HG03039 (cell line): Measurements from ENCODE around the gene POU3F3.

Experiments
- ATAC-seq: cut with Tn5 transposase; IDR thresholded peaks from one replicate; pipeline ENCODE4 v1.9.1; 2021; ENCODE audit warnings: mild to moderate bottlenecking, moderate library complexity; ENCODE audit not compliant: unreplicated experiment

The POU3F3 gene

DNA sequence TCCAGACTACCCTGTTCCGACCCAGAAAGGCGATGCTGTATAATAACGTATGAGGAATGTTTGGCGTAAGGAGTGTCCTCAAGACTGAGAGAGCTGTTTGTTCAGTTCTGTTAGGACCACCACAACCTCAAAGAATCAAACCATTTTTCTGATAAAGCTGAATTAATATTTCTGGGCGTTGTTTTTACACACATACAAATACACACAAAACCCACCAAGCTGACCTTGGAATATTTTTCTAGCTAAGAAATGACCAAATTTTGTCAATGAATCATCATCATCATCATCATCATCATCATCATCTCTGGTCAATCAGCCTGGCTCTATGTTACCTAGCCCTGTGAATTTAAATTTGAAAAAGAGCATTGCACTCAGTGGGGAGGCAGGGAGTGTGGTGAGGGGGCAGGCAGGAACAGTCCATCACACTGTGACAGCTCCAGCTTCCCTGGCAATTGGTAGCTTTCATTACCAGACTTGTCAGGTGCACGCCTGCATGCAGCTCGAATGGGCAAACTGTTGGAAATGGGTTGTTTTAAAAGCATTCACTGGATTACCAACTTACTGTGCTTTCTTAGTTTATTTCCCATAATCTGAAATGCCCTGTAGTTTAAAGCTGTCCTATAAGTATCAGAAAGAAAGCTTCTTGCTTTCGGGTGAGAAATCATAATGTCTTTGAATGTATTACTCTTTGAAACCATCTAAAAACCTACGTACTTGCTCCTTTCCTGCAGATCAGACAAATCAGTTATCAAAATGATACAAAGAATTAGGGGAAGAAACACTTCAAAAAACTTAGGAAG is 6.9 kb upstream of the POU3F3 start:
- ATAC-seq = no peak

DNA sequence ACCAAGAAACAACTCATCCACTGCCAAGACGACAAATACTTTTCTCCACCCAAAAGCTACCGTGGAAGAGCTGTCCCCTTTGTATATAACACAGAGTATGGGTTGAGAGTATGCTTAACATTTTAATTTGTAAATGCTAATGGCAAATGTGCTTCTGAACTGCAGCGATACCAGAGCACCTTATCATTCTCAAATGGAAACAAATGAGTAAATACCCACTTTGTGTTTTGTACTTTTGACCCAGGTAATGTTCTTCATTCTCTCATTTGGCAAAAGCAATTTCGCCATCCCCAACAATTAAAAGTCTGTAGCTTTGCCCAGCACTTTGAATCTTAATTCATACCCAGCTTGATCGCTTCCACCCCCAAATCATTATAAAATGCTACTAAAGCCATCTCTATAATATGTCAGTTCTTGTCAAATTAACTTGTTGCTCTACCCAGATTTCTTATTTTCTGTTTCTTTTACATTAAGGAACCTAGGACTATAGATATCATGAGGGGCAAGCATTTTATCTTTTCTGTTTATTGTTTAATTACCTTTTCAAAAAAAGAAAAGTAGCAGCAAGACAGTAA is 6.2 kb upstream of the POU3F3 start:
- ATAC-seq = no peak

DNA sequence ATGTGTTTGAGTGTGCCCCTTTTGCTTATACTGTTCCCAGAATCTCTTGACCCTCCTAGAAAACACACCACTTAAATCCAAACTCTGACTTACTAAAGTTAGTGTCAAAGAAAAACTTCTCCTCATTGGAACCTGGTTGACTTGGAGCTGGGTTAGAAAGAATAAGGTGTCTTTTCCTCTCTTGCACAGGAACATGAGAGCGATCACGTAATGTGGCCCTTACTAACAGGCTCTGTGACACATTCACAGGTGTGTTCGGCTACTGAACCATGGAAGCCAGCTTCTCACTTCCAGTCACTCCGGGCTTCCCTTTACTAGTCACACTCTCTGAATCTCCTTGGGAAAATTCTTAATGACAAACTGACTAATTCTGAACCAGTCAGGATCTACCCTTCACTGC is 5.4 kb upstream of the POU3F3 start:
- no peak for ATAC-seq

DNA sequence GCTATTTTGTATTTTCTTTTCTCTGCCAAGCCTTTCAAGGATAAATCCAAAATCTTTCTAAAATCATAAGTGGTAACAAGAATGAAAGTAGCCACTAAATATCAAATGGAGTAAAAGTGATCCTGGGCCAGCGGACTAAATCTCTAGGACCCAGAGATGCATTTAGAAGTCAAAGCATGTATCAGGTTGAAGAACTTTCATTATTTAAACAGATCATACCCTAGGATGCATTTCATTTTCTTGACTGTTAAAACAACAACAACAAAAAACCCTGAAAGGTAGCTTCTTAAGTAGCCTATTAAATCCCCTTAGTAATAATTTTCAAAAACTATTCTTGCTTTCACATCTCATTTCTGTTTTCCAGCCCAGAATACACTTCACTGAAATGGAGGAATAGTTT is 4.8 kb upstream of the POU3F3 start:
- no peak for ATAC-seq

DNA sequence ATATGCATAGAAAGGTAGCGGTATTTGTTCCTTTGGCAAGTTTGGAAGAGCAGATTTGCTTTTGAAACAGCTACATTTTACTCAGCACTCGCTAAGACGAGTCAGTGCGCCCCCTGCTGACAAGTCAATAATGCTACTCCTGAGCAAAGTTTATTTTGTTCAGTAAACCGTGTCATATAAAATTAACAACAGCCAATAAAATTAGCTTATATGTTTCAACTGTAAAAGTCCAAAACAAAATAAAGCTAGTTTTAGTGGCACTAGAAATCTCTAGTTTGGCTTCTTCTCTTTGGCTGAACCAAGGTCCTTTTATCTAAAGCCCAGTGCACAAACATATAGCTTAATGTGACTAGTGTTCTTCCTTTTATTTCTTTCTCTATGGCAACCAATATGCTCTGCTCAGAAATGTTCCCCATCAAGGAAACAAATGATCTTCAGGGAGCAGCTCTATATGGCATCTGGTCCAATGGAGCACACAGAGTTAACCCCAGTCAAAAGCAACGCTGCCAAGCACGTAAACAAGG is 4.2 kb upstream of the POU3F3 start:
- ATAC-seq = no peak

DNA sequence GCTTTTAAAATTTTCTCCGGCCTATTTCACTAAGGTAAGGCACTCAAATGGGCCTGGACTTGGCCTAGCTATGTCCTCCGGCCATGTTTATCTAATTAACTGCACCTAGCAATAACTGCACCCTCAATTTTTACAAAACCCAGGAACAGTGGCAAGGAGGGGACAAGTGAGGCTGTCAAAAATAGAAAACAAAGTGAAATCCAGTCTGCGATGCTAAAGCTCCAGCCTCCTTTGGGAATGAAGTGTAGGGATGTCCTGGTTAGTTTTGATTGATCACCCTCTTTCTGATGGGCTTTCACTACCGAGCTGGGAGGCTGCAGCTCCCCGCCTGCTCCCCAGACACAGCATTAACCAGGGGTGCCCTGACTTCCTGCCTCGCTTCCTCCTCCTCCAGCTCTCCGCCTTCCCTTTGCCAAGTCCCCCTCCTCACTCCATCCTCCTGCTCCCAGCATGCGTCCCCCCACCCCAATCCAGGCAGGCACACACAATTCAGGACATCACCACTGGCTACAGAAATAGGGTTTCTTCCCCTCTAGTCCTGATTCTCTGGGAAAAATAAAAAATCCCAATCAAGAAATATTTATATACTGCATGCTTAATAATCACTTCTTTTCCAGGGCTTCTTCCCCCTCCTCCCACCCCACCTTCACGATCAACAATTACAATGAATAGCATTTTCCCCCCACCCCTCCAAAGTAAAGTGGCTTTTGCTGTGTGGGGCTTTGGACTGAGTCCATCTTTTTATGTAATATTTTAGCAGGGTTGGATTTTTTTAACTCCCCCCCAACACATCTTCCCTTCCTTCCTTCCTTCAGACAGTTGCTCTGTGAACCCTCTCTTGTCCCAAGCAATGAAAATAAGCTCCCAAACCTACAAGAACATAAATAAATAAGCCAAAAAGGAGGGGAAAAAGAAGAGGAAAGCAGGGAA is 3.3 kb upstream of the POU3F3 start:
- no peak for ATAC-seq

DNA sequence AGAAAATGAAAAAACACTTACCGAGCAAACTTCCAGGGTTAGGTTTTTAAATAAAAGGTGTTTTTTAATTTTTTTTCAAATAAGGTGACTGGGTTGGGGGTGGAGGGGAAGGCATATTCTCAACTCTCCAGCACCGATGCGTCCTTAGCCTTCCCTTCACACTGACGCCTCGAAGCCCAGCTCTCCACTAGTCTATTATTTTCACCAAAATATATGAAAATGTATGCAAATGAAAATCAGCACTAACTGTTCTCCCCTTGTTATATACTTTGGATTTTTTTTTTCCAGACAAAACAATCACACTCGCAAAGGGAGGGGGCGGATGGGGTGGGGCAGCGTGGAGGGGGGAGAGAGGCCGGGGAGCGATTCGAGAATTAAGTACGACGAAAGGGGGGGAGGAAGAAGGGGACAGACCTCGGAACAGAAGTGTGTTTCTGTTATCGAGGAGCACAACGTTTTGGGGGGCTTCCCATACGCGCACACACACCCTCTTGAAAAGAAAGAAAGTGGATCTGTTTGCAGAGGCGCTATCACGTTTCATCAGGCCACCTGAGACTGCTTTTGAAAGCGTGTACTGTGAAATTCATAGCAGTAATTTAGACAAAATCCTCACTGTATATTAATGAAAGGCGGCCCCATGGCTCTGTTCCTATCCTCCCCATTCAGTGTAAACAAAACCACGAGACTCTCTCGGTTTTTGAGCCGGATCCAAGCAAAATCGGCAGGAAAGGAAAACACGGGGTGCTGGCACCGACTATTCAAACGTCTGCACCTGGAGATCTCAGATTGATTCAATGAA is 2.4 kb upstream of the POU3F3 start:
- no peak for ATAC-seq

DNA sequence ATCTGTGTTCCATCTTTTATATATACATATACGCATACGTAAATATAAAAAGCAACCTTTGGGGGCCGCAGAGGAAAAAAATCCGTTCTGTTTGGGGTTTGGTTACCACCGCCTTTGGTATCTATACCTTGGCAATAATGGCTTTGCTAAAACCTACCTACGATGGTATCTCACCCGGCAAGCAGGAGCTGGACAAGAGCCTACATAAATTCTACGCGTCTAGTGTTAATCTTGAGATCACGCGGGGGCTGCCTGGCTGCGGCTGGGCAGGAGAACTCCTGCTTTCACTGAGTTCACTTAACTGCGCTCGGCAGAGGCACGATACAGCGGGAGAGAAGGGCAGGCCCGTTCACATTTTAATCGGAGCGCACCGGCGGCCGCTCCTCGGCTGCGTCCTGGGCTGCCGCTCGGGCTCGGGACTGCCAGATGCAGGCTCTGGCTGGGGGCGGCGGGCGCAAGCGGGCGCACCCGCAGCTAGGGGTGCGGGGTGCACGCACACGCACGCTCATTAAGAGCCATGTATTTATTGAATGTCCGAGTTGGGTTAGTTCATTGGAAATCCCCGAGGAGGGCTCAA is 1.7 kb upstream of the POU3F3 start:
- no peak for ATAC-seq

DNA sequence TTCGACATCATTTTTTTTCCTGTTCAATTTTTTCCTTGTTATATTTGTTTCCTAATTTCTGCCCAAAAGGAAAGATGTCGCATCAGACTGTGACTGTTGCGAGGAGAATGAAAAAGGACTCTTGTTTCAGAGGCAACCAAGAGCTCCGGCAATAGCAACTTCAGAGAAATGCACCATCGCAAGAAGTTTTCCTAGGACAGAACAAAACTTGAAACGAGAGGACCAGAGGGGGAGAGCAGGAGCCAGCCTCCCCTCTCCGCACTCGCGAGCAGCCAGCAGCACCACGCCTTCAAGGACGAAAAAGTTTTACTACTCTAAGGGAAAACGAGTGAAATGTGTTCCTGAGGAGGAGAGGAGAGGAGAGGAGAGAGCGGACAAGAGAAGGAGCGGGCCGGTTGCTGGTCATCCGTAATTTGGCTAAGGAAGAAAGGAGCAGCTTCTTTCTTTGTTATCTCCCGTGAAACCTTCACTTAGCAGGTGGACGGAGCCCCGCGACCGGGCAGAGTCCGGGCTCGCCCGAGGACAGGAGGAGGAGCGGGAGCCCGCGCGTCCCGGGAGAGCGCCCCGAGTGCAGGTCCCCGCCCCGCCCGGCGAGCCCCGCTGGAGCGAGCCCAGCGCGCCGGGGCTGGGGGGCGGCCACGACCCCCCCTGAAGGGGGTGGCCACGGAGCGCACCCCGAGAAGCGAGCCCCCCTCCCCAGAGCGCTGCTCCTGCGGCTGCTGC is 744 bp downstream of the POU3F3 start:
- no peak for ATAC-seq

DNA sequence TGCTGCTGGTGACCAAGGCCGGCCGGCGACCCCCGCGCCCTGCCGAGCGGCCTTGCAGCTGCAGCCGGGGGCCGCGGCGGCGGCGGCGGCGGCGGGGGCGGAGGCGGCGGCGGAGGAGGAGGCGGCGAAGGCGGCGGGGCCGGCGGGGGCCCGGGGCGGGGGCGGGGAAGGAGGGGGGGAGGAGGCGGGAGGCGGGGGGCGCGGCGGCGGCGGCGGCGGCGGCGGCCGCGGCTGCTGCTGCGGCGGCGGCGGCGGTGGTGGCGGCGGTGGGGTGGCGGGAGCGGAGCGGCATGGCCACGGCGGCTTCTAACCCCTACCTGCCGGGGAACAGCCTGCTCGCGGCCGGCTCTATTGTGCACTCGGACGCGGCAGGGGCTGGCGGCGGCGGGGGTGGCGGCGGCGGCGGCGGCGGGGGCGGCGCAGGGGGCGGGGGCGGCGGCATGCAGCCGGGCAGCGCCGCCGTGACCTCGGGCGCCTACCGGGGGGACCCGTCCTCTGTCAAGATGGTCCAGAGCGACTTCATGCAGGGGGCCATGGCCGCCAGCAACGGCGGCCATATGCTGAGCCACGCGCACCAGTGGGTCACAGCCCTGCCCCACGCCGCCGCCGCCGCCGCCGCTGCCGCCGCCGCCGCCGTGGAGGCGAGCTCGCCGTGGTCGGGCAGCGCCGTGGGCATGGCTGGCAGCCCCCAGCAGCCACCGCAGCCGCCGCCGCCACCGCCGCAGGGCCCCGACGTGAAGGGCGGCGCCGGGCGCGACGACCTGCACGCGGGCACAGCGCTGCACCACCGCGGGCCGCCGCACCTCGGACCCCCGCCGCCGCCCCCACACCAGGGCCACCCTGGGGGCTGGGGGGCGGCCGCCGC is 1.5 kb downstream of the POU3F3 start:
- no peak for ATAC-seq

DNA sequence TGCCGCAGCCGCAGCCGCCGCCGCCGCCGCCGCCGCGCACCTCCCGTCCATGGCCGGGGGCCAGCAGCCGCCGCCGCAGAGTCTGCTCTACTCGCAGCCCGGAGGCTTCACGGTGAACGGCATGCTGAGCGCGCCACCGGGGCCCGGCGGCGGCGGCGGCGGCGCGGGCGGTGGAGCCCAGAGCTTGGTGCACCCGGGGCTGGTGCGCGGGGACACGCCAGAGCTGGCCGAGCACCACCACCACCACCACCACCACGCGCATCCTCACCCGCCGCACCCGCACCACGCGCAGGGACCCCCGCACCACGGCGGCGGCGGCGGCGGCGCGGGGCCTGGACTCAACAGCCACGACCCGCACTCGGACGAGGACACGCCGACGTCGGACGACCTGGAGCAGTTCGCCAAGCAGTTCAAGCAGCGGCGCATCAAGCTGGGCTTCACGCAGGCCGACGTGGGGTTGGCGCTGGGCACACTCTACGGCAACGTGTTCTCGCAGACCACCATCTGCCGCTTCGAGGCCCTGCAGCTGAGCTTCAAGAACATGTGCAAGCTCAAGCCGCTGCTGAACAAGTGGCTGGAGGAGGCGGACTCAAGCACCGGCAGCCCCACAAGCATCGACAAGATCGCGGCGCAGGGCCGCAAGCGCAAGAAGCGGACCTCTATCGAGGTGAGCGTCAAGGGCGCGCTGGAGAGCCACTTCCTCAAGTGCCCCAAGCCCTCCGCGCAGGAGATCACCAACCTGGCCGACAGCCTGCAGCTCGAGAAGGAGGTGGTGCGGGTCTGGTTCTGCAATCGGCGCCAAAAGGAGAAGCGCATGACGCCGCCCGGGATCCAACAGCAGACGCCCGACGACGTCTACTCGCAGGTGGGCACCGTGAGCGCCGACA is 2.4 kb downstream of the POU3F3 start:
- no peak for ATAC-seq

DNA sequence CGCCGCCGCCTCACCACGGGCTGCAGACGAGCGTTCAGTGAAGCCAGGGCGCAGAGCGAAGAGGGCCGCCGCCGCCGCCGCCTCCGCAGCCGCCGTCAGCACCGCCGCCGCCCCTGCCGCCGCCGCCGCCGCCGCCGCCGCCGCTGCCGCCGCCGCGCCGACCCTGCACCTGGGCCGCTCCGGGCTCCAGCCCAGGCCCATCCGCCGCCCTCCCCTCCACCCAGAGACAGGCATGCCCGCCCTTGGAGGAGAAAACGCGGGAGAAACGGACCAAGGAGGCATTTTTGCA is 3.0 kb downstream of the POU3F3 start:
- no peak for ATAC-seq

DNA sequence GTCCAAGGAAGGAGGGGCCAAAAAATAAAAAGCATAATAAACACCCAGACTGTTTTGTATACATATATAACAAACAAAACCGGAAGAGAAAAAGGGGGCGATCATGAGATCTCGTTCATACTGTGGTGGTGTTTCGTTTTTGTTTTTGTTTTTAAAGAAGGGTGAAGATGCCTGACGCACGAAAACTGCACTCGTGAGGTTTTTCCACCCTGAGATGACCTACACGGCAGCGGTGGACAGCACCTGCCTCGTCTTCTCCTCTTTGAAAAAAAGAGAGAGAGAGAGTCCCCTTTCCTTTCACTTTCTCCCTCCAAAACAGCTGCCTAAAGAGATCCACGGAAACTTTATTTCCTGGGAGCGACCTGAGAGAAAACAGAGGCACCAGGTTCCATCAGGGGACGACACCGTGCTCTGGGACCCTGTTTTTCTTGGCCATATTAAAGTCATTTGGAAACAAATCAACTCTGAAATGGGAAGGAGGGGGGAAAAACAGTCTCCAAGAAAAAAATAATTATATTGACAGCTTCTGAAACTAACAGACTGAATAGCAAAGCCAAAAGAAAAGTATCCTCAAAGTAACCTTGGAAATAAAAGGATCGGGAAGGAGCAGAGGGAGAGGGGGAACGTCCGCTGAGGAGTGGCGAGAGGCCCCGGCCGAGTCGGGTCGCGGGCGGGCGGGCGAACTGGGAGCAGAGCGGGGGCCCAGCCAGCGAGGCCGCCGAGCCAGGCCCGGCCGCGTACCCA is 3.5 kb downstream of the POU3F3 start:
- ATAC-seq = no peak

DNA sequence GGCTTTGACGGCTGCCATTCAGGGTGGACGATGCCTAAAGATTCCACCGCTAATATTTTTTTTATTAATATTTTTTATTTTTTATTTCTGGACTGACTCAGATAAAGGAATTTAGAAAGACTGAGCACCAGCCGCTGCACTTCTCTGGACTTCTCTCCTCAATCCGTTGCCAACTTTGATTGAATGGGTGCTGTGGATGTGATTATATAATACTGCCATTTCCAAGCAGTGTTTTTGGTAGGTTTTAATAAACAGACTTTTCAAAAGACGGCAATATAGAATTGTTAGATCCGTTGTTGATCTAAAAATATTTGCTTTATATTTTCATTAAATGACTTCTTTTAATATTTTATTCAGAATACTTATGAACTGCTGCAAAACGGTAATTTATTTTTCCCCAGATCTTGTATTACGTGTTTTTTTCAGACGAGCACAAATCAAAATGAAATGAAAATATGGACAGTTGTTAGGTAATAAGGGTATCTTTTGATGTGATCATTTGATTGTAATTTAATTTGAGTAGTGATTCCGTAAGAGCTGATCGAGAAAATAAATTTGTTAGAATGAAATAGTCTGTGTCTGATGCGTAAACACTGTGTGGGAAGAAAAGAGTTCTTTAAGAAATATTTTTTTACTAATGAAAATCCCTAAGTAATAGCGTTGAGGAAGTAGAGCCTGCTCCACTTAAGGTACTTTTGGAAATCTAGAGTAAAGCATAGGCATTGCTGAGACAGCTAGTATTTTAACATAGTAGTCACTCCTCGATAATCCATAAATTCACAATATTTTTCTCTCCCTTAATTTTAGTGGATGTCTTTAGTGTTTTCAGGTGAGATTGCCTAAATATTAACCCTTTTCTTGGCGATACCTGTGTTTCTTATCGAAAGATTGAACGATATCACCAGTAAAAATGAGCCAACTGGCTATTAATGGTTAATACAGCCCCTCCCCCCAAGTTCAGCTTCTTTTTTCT is 4.4 kb downstream of the POU3F3 start:
- no peak for ATAC-seq

DNA sequence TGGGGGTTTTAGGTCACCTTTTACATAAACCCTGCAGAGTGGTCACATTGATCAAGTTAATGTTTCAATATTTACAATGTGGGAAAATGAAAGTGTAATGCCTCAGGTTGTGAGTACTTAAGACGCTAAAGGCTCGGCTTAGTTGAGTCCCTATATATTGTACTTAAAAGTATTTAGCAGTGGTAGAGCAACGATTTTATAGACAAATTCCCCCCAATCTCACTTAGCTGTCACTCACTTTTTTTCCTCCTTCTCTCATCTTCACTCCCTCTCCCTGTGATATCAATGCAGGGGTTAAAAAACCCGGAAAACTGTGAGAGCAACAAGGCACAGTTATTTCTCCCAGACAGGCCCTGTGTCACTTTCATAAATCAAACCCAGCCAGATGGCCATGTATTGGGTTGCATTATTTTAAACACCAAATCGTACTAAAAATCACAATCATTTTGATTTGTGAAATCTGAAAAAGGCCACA is 5.4 kb downstream of the POU3F3 start:
- no peak for ATAC-seq
